Limb (tissue), 2 donors: ENCODE measurements around the gene OR6B1.

Experiments used
- DNase-seq, 2 donors: peaks; one replicate each; pipeline ENCODE4 v3.0.0-alpha.2; 2016; ENCODE audit errors: extremely low spot score in 2 of 2

OR6B1 gene

DNA sequence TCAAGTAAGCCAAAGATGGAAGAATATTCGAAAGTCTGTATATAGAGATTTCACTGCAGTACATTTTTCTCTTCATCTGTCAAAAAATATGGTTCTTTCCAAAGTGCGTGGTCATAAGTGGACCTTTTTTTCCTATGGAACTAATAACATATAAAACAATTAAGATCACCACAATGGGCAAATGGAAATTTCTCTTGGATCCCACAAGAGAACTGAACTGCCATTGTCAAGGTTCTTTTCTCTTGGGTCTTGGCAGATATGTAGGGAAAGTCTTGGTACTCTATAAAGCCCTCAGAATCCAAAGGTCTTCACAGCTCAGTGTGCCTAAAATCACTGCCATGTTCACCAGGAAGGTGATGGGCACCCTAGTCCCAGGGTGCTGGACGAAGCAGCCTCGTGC is at the start of gene OR6B1:
OR6B1 (plus strand) TSS at position 301 of the 400 bp plus-strand sequence. CDS start 3,677 bp downstream, outside the sequence.
- no peak for DNase-seq

DNA sequence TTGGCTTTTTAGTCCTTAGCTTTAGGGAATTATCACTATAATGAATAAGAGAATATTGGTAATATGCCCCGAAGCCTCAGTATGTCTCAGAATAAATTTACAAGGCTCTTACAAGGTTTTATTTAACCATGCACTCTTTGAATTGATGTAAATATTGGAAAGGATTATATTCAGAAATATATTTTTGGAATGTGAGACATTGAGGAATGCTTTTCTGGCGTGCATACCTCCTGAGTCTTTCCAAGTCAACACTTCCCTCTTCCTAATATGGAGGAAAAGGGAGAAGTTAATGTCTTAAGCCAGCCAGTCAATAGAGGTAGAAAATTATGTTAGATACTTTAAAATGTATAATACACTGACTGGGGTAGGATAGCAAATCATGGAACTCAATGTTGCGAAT is 46.7 kb upstream of the OR6B1 start:
- DNase-seq = peak in 1 of 2 donors; percentile 2

DNA sequence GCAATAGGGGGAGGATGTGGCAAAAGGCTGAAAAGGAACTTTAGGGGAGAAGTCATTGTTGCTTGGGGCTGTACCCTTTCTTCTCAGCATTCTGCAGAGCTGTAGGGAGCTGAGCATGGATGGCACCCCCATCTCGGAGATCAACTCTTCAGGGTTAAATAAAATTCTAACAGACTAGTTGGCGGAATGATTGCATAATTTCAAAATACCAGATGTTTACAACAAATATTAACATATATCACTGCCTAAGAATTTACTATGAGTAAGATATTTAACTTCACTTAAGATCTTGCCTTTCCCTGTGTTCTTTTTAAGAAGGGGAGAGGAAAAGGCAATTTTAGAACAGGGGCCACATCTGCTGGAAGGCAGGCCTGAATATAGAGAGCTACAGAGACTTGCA is 46.0 kb upstream of the OR6B1 start:
- DNase-seq = no peak

DNA sequence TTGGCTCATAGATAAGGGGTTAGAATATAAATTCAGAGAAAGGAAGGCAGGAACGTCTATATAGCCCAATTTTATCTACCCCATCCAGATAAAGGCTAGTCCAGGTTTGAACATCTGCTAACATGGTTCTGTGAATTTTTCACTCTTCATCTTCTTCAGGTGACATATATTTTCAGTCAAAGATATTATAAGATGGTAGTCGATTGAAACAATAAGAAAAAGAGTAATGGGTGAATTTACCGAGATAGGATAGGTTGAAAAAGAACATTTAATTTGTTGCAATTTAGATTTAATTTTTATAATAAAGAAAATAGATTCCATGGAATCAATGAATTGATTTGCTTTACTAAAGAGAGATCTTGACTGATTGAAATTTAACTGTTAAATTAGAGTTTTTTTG is 45.6 kb upstream of the OR6B1 start, which contains the start of gene OR2F1:
OR2F1 (plus strand) TSS at position 301 of the 400 bp plus-strand sequence. CDS start 5,127 bp downstream, outside the sequence.
- DNase-seq = no peak

DNA sequence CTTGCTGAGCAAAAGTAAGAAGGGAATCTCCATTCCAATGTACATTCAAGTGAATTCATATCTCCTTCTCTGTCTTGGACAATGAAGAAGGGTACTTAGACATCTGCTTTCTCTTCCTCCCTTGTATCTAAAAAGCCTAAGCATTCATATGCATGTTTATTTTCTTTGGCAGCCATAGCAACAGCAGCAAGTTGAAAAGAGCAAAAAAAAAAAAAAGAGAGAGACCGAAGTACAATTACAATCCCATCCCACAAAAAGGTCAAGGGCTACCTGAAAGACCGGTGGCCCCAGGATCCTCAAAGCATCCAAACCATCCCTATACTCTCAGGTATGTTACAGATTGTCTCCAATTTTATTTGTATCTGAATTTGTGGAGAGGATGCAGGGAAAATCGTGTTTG is 41.3 kb upstream of the OR6B1 start:
- no peak for DNase-seq

DNA sequence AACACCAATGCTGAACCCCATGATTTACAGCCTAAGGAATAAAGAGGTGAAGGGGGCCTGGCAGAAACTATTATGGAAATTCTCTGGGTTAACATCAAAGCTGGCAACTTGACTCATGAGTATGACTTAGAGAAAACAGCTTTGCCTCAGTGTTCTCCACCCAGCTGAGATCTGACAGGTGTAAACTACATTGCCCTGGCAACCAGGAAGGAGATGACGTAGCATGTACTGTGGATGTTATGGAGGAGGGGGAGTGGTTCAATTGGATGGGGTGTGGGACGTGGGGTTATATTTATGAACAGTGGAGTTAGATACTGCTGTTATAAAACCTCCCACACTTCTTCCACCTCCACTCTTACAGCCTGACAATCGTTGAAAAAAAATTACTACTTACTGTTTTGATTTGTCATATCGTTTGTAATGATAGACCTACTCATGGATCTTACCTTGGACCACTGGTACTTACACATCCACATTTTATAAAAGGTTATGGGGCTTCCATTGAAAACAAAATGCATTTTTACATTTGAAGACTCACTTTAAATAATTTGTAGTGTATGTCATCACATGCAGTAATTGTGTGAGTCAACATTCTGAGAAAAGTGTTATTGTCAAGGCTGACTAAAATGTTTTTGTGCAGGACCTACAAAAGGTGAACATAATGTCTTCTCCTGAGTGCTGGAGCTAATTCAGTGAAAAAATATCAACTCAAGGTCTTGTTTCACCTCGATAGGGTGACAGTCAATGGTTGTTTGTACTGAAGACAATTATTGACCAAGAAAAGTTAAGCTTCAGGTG is 39.1 kb upstream of the OR6B1 start:
- DNase-seq = no peak

DNA sequence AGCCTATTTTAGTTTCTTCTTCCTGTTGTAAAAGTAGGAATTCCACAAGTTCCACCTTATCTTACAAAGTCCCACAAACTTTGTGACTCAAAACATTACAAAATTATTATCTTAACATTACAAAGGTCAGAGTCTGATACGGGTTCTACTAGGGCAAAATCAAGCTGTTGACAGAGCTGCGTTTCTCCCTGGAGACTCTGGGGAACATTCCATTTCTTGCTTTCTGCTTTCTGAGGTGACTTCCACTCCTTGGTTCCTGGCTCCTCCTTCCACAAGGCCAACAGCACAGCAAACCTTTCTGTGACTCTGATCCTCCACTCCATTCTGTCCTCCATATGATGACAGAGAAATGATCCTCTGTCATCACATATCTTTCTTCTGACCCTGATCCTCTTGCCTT is 34.8 kb upstream of the OR6B1 start:
- no peak for DNase-seq

DNA sequence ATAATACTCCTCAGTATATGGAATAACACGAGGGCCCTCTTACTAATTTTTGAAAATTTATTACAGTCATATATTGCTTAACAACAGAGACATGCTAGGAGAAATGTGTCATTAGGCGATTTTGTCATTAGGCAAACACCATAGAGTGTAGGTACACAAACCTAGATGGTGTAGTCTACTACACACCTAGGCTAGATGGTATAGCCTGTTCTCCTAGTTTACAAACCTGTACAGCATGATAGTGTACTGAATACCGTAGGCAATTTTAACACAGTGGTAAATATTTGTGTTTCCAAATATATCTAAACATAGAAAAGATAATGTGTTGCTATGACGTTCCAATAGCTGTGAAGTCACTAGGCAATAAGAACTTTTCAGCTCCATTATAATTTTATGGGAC is 32.7 kb upstream of the OR6B1 start:
- no peak for DNase-seq

DNA sequence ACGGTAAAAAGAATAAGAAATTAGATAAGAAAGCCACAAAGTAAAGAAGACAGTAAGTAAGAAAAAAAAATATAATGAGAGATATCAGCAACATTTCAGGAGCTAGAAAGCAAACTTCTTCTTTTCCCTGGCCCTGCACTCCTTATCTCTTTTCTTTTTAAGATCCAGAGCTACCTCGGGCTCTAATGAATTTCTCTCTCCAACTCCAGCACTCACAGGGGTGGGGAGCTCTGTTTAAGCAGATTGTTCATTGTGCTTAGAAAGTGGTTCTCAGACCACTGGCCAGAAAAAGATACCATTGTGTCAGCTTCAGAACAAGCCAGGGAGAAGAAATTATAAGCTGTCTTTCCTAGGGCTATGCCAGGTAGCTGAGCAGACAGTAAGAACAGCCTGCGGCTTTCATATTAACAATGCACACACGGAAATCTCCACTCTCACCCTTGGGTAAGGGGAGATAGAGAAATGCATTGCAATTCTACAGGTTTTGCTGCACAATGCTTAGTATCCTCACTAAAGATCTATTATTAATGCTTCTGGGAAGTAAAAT is 26.2 kb upstream of the OR6B1 start:
- DNase-seq = no peak

DNA sequence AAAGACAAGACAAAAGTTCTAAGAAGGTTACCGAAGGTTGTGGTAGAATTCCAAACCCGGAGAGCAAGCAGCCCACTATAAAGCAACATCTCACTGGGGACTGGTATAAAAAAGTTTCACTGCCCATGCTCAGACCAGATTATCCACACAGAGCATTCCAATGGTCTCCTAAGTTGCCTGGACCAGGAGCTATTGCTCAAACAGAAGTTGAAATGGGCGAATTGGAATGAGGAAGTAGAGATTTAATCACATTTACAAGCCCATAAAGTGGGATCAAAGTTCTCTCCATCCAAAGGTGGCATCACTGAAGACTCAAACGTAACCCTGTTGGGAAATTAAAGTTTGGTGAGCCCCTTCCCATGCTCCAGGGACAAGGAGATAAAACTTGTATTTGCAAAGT is 25.7 kb upstream of the OR6B1 start:
- DNase-seq = no peak

DNA sequence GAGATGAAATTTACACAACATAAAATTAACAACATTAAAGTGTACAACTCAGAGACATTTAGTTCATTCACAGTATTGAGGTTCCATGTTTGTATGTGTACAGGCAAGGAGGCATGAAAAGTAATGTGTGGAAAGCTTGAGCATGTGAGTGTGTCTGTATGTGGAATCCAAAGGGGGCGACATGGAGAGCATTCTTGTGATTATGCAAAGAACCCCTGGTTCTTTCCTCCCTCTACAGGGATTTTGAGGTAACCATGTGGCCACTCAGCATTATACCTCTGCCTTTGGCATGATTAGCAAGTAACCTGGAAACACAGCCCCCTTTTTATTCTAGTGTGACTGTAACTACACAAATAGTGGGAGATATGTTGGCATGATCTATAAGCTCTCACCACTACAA is 24.5 kb upstream of the OR6B1 start:
- DNase-seq = no peak

DNA sequence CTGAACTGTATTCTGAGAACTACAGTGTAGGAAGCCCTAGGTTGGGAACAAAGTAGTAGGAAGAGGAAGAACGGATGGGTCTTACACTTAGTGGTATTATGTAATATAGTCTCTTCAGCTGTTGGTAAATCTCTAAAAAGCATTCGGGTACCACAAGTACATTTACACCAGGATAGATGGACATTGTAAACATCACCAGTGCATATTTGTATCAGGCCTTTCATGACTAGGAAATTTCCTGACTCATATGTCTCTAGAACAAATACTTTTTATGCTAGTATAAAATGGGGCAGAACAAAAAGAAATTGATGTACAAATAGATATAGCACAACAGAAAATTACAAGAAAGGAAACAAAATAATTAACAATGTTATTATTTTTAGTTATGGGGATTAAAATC is 21.5 kb upstream of the OR6B1 start:
- no peak for DNase-seq

DNA sequence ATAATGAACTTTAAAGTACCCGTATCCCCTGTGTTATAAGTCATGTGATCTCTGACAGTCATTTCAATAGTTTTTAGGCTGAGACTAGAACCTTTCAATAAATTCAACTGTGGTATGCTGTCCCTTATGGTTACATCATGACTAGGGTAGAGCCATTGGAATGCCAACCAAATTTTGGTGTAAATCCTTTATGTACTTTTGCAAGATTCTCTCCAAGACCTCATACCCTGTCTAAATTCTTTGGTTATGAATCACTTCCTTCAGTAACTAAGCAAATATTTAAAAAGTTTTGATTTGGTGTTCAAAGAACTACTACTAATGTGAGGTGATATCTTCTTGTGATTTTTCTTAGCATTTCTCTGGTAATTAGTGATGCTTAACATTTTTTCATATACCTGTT is 20.8 kb upstream of the OR6B1 start:
- DNase-seq = no peak

DNA sequence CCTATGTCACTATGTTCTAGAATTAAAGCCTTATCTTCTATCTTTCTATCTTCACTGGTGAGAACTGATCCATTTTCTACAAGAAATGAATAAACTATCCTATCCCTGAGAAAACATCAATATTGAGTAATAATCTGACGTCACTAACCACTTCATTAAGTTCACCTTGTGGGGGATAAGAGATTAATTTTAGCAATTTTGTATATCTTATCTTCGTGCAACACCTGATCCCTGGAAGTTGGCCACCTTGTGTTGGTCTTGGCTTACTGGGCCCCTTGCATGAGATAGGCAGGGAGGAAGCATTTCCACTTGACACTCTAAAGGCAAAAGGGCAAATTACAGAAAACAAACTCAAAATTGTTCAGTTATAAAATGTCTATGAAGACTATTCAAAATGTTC is 20.1 kb upstream of the OR6B1 start:
- DNase-seq = no peak

DNA sequence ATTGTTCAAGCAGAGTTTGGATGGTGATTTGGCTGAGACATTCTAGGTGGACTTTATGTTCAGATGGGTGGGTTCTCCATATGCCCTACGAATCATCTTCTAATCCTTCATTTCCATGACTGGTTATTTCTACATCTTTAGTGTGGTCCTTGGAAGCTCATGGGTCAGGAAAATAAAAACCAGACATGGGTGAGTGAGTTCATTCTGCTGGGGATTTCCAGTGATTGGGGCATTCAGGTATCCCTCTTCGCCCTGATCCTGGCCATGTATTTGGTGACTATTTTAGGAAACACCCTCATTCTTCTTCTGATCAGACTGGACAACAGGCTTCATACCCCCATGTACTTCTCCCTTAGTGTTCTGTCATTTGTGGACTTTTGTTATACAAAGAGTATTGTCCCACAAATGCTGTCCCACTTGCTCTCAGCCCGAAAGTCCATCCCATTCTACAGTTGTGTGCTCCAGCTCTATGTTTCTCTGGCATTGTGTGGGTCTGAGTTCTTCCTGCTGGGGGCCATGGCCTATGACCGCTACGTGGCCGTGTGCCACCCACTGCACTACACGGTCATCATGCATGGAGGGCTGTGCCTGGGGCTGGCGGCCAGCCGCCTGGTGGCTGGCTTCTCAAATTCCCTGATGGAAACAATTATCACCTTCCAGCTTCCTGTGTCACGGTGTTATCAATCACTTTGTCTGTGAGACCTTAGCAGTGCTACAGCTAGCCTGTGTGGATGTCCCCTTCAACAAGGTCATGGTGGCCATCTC is 19.2 kb upstream of the OR6B1 start:
- DNase-seq = no peak

DNA sequence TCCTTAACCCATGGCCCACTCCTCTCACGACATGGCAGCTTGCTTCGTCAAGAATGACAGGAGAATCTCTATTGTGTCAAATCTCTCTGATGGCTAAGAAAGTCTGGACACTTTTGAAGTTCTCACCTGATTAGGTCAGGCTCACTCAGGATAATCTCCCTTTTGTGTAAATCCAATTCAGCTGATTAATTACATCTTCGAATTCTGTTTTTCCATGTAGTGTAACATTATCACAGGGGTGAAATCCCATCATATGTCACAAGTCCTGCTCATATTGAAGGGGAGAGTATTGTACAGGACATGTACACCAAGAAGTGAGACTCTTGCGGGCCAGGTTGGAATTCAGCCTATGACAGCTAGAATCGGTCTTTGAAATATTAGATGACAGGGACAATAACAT is 16.2 kb upstream of the OR6B1 start:
- DNase-seq = no peak

DNA sequence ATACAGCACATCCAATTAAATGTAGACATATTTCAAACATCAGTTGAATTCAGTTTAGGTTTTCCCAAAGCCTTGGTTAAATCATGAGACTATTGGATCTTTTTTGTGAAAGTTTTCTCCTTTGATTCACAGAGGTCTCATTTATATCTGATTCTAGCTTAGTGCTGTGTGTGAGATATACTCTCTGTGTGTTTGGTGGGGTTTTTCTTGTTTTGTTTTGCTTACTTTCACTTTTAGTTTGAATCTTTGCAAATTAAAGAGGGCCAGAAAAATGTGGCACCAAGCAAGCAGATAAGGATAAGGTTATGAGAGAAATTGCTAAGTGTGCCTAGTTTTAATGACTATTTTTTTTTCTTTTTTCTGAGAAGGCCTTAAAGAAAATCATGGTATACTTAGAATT is 12.6 kb upstream of the OR6B1 start:
- no peak for DNase-seq

DNA sequence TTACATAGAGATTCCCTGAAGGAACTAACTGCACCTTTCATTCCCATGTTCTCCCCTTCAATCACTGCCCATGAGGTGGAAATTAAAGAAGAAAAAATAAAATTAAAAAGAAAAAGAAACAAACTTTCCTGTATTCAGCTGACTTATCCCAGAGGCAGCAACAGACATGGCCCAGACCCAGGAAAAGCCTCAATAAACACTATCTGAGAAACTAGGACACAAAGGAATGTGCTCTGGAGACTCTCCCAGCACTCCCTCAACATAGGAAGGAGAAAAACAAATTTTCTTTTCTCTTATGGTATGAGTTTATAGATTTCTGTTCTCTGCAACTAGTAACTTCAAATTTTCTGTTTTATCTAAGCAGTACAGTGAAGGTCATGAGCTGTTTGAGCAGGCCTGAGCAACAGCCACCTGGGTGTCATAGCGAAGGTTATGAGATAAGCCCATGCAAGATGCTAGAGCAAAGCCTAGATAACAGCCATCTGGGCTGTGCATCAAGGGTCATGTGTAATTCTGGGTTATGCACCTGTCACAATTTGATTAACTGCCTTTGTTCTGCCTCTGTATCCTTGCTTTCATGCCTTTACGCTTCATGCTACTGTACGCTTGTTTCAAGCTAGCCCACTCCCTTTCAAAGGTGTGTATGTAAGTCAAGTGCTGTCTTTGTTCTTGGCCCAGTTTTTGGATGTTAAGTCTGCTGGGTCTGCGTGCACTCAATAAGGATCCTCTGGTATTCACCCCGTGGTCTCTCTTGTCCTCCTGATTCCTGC is 11.0 kb upstream of the OR6B1 start:
- DNase-seq = no peak

DNA sequence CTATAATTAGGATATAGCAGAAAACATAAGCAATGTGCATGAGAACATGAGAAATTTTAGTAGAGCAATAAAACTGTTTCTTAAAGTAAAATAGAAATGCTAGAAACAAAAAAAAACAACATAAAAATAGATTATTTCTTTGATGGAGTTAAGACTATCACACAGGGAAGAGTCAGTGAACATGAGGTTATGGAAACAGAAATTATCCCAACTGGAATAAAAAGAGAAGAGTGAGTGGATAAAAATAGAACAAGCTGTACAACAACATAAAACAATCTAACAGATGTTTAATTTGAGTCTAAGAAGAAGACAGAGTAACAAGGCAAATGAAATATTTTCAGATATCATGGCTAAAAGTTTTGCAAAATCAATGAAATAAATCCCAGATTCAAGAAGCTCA is 7.5 kb upstream of the OR6B1 start:
- DNase-seq = peak in 1 of 2 donors; percentile 3

DNA sequence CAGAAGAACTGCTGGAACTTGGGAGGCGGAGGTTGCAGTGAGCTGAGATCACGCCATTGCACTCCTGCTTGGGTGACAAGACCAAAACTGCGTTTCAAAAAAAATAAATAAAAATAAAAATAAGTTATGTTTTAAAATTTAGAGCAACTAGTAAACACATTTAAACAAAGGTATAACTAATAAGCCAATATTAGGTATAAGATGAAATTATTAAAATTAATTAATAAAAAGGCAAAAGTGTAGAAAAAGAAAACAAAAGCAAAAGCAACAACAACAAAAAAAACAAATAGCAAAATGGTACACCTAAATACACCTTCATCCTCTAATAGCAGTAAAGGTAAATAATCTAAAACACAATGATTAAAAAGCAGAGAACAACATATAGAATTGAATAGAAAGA is 6.2 kb upstream of the OR6B1 start:
- DNase-seq = no peak

DNA sequence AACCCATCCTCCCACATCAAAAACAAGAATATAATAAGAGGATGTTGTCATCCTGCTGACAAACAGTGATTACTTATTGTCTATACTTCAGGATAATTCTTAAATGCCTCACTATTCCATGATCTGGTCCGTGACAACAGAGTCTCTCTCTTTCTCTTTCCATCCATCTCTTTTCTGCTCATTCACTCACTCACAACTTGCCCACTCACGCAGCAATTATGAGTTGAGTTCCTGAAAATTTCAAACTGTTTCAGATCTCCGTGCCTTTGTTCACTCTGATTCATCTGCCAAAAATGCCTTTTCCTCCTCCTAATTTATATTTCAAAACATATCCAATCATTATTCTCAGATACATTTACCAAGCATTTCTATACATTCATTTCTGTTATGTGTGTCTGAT is 1.4 kb downstream of the OR6B1 start:
- no peak for DNase-seq

DNA sequence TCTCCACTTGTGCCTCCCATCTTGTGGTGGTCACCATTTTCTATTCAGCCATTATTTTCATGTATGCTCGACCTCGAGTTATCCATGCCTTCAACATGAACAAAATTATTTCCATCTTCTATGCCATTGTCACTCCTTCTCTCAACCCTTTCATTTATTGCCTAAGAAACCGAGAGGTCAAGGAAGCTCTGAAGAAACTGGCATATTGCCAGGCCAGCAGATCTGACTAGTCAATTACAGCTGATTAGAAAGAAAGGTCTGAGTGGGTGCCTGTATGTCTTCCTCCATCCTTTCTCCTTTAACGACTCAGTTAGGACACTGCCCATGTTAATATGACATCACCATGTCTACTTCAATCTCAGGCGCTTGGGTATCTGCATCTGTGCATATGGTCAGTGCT is 4.6 kb downstream of the OR6B1 start:
- DNase-seq = no peak
